ENCODE data around the gene PIM3. TPM values are rescaled to one million over a fixed set of nuclear protein-coding genes. Genes with fewer than 3 reads are reported as not detected.

Gene PIM3
- polyA plus RNA-seq, 1 donor from 2014 or later = 47.1 TPM

GRCh38 chr22:49934160-49934890 lies 26.2 kb upstream of the PIM3 start:
- H3K9me3 Mint-ChIP-seq = no peaks in the 10 kb centered on the region
- peak overlapping the region; percentile 88 to 92 (median 90) for H3K27ac Mint-ChIP-seq
- no peaks in the 10 kb centered on the region for H3K27me3 Mint-ChIP-seq
- peak overlapping the region; percentile 74 to 77 (median 76) for H3K4me3 Mint-ChIP-seq
- H3K4me1 Mint-ChIP-seq = peaks cover 6 to 31% (median 24%) of the 10 kb centered on the region in 3 donors
- no peaks in the 10 kb centered on the region for H3K36me3 Mint-ChIP-seq

- Mint-ChIP-seq H3K9me3 (no peaks in the 10 kb centered on the region), H3K27me3 (no peaks in the 10 kb centered on the region), H3K4me1 (peaks cover 6 to 27% (median 24%) of the 10 kb centered on the region in 3 donors), H3K36me3 (no peaks in the 10 kb centered on the region), H3K4me3 (peak overlapping the region in 3 of 4 donors; percentile 76 to 77 (median 77)), H3K27ac (peak overlapping the region; percentile 59 to 92 (median 90))
Measured at GRCh38 chr22:49934891-49935557, 25.5 kb upstream of the PIM3 start.

GRCh38 chr22:49935561-49935960 lies 25.0 kb upstream of the PIM3 start:
- Mint-ChIP-seq H3K4me1 (peaks cover 6 to 22% (median 19%) of the 10 kb centered on the region in 3 donors), H3K36me3 (no peaks in the 10 kb centered on the region), H3K27me3 (no peaks in the 10 kb centered on the region), H3K4me3 (peak overlapping the region in 3 of 4 donors; percentile 51 to 81 (median 79)), H3K9me3 (no peaks in the 10 kb centered on the region), H3K27ac (peak overlapping the region in 1 of 3 donors; percentile 95)

- H3K4me1 Mint-ChIP-seq = peaks cover 0 to 16% (median 13%) of the 10 kb centered on the region in 3 donors
- no peaks in the 10 kb centered on the region for H3K36me3 Mint-ChIP-seq
- peak overlapping the region; percentile 85 to 95 (median 91) for H3K27ac Mint-ChIP-seq
- no peaks in the 10 kb centered on the region for H3K27me3 Mint-ChIP-seq
- peak overlapping the region; percentile 60 to 81 (median 76) for H3K4me3 Mint-ChIP-seq
- H3K9me3 Mint-ChIP-seq = no peaks in the 10 kb centered on the region
Measured at GRCh38 chr22:49936018-49936972, 24.3 kb upstream of the PIM3 start.

GRCh38 chr22:49936973-49937757 lies 23.4 kb upstream of the PIM3 start:
- Mint-ChIP-seq H3K4me1 (peaks cover 0 to 11% (median 8%) of the 10 kb centered on the region in 3 donors), H3K27me3 (no peaks in the 10 kb centered on the region), H3K4me3 (peak overlapping the region in 3 of 4 donors; percentile 58 to 79 (median 70)), H3K27ac (peak overlapping the region; percentile 85 to 95 (median 91)), H3K36me3 (no peaks in the 10 kb centered on the region), H3K9me3 (no peaks in the 10 kb centered on the region)

- Mint-ChIP-seq H3K27me3 (no peaks in the 10 kb centered on the region), H3K36me3 (no peaks in the 10 kb centered on the region), H3K4me1 (peaks cover 0 to 9% (median 5%) of the 10 kb centered on the region in 3 donors), H3K27ac (peak overlapping the region in 2 of 3 donors; percentile 91 to 95), H3K4me3 (peak overlapping the region in 1 of 4 donors; percentile 71), H3K9me3 (no peaks in the 10 kb centered on the region)
Measured at GRCh38 chr22:49937758-49938564, 22.6 kb upstream of the PIM3 start.

- no peaks in the 10 kb centered on the region for H3K9me3 Mint-ChIP-seq
- H3K27ac Mint-ChIP-seq = peak overlapping the region in 2 of 3 donors; percentile 86 to 95
- H3K4me1 Mint-ChIP-seq = peaks cover 0 to 3% (median 0%) of the 10 kb centered on the region in 3 donors
Measured at GRCh38 chr22:49938565-49939136, 21.9 kb upstream of the PIM3 start.

GRCh38 chr22:49941507-49942316 lies 18.9 kb upstream of the PIM3 start:
- peaks cover 4 to 5% (median 4%) of the 10 kb centered on the region in 3 donors for H3K4me1 Mint-ChIP-seq
- H3K36me3 Mint-ChIP-seq = no peaks in the 10 kb centered on the region
- H3K4me3 Mint-ChIP-seq = no peak overlapping the region

More at GRCh38 chr22:49938565-49939136, 21.9 kb upstream of the PIM3 start:
- Mint-ChIP-seq H3K4me3 (peak overlapping the region in 1 of 4 donors; percentile 15), H3K36me3 (no peaks in the 10 kb centered on the region), H3K27me3 (no peaks in the 10 kb centered on the region)

GRCh38 chr22:49942565-49943404 lies 17.8 kb upstream of the PIM3 start:
- no peaks in the 10 kb centered on the region for H3K36me3 Mint-ChIP-seq
- no peaks in the 10 kb centered on the region for H3K27me3 Mint-ChIP-seq
- peak overlapping the region in 1 of 3 donors; percentile 53 for H3K27ac Mint-ChIP-seq
- H3K4me1 Mint-ChIP-seq = peaks cover 4 to 5% (median 4%) of the 10 kb centered on the region in 3 donors
- no peaks in the 10 kb centered on the region for H3K9me3 Mint-ChIP-seq
- H3K4me3 Mint-ChIP-seq = no peak overlapping the region

More at GRCh38 chr22:49941507-49942316, 18.9 kb upstream of the PIM3 start:
- Mint-ChIP-seq H3K9me3 (no peaks in the 10 kb centered on the region), H3K27me3 (no peaks in the 10 kb centered on the region), H3K27ac (peak overlapping the region in 2 of 3 donors; percentile 91 to 95)

GRCh38 chr22:49943405-49943765 lies 17.2 kb upstream of the PIM3 start:
- H3K27me3 Mint-ChIP-seq = no peaks in the 10 kb centered on the region
- H3K4me1 Mint-ChIP-seq = peaks cover 4 to 5% (median 4%) of the 10 kb centered on the region in 3 donors
- no peak overlapping the region for H3K4me3 Mint-ChIP-seq
- H3K36me3 Mint-ChIP-seq = no peaks in the 10 kb centered on the region
- peak overlapping the region in 2 of 3 donors; percentile 53 to 63 for H3K27ac Mint-ChIP-seq
- no peaks in the 10 kb centered on the region for H3K9me3 Mint-ChIP-seq

GRCh38 chr22:49943771-49944398 lies 16.7 kb upstream of the PIM3 start:
- Mint-ChIP-seq H3K4me3 (no peak overlapping the region), H3K36me3 (no peaks in the 10 kb centered on the region), H3K9me3 (no peaks in the 10 kb centered on the region), H3K4me1 (peaks cover 4 to 5% (median 4%) of the 10 kb centered on the region in 3 donors), H3K27ac (peak overlapping the region in 2 of 3 donors; percentile 53 to 63), H3K27me3 (no peaks in the 10 kb centered on the region)

Measured in IgD-negative memory B cell (primary cell).